Suprapubic skin (tissue), 4 donors: ENCODE measurements around the gene HOXC9.

Experiments
- CTCF ChIP-seq, 2 donors: fragments of 200-600 bp in 1 of 2; fragments of 450-650 bp in 1 of 2; sonication (generic) in 1 of 2; IDR thresholded peaks; one replicate each; pipeline ENCODE4 v1.5.1; 2016 to 2019; ENCODE audit warnings: antibody characterized with exemption in 2 of 2, mild to moderate bottlenecking in 1 of 2, moderate library complexity in 1 of 2
- EP300 ChIP-seq: sonication (generic); formaldehyde crosslinking; IDR thresholded peaks from one replicate; pipeline ENCODE4 v1.6.1; 2017; ENCODE audit warnings: antibody characterized with exemption
- POLR2A ChIP-seq, 2 donors: fragments of 450-650 bp; IDR thresholded peaks; one replicate each; pipeline ENCODE4 v1.6.1; 2017; ENCODE audit warnings: antibody characterized with exemption in 2 of 2, mild to moderate bottlenecking in 2 of 2, moderate library complexity in 2 of 2
- POLR2AphosphoS5 ChIP-seq, 3 donors: sonication (generic); formaldehyde crosslinking; IDR thresholded peaks; one replicate each; pipeline ENCODE4 v1.6.1; 2017; ENCODE audit warnings: antibody characterized with exemption in 3 of 3

- TF ChIP-seq CTCF (IDR thresholded peaks at IDR 0.05): no peak
- TF ChIP-seq POLR2A (IDR thresholded peaks at IDR 0.05): no peak
- peak in 1 of 3 donors; percentile 28 for TF ChIP-seq POLR2AphosphoS5 (IDR thresholded peaks at IDR 0.05)
- TF ChIP-seq EP300: no peak
Observed at GRCh38 chr12:54002915-54003389, 3.0 kb downstream of the HOXC9 start.
